Colon (tissue), 2 donors: Measurements from ENCODE around the gene POFUT2.

Experiments used
- FAIRE-seq: peaks from 2 replicates; lab custom pipeline; 2012; peaks lifted over from hg19 to GRCh38; lab: Jason Lieb, UNC
- donor health status: control.
- donor health status: control.

Gene POFUT2

GRCh38 chr21:45287438-45288391, at the start of gene POFUT2:
TSS of gene POFUT2 (minus strand) at chr21:45287895. CDS start at chr21:45287871, 24 bp downstream.
- no peak for FAIRE-seq

- FAIRE-seq: no peak
These were observed 49.2 kb upstream of the POFUT2 start for GRCh38 chr21:45336870-45337269.

GRCh38 chr21:45336535-45336810, 48.8 kb upstream of the POFUT2 start:
- FAIRE-seq: no peak

GRCh38 chr21:45335761-45336534, 48.3 kb upstream of the POFUT2 start:
- no peak for FAIRE-seq

DNA sequence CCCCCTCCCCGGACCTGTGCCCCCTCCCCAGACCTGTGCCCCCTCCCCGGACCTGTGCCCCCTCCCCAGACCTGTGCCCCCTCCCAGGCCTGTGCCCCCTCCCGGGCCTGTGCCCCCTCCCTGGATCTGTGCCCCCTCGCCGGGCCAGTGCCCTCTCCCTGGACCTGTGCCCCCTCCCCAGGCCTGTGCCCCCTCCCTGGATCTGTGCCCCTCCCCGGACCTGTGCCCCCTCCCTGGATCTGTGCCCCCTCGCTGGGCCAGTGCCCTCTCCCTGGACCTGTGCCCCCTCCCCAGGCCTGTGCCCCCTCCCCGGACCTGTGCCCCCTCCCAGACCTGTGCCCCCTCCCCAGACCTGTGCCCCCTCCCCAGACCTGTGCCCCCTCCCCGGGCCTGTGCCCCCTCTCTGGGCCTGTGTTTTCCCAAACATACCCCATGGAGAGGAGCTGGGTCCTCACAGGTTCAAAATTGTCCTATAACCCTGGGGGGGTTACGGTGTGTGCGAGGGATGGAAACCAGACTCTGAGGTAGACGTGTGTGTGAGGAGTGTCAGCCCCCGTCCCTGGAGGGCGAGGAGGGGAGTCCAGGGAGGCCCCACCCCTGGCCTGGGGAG, 47.6 kb upstream of the POFUT2 start:
- FAIRE-seq: no peak

- FAIRE-seq: no peak
These were observed 46.9 kb upstream of the POFUT2 start for GRCh38 chr21:45334591-45335081.

- FAIRE-seq: no peak
These were observed 46.4 kb upstream of the POFUT2 start for GRCh38 chr21:45334134-45334533.

GRCh38 chr21:45333583-45334121, 46.0 kb upstream of the POFUT2 start:
- FAIRE-seq: no peak

- FAIRE-seq: no peak
These were observed 45.4 kb upstream of the POFUT2 start for GRCh38 chr21:45332981-45333582.

- FAIRE-seq: no peak
These were observed 44.7 kb upstream of the POFUT2 start for GRCh38 chr21:45332415-45332814.

DNA sequence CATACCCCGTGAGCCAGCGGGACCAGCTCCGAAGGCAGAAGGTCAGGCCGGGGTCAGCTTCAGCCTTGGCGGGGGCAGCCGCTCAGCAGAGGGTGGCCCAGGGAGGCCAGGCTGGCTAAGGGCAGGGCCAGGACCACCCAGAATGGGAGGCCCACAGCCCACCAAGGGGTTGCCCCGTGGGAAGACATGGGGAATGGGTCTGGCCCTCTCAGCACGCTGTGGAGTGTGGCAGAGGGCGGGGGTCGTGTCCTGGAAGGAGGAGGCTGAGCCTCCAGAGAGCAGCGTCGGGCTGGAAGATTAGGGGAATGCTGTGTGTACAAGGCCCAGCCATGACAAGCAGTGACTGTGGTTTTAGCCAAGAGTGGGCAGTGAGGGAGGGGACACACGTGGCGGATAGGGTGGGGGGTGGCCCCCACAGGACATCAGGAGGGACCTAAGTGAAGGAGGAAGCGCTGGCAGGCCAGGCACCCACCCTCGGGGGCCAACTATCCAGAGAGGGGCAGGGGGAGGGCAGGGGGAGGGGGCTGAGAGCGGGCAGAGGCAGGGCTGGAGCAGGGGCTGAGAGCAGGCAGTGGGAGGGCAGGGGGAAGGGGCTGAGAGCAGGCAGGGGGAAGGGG, 43.9 kb upstream of the POFUT2 start:
- no peak for FAIRE-seq

DNA sequence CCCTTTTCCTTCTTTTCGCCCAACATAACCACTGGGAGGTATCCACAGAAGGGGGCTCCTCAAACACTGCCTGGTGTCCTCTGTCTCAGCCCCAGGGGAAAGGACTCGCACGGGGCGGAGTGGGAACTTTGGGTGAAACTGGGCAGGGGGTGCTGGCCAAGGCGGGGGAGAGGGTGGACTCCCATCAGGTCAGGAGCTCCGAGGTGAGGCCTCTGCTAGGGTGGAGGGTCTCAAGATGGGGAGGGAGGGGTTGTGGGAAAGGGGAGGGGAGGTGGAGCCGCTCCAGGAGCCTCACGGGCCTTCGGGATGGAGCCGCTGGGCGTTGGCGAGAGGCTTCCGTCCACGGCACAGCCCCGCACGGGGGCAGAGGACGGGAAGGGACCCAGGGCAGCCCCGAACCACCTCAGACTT, 43.2 kb upstream of the POFUT2 start:
- FAIRE-seq: no peak

DNA sequence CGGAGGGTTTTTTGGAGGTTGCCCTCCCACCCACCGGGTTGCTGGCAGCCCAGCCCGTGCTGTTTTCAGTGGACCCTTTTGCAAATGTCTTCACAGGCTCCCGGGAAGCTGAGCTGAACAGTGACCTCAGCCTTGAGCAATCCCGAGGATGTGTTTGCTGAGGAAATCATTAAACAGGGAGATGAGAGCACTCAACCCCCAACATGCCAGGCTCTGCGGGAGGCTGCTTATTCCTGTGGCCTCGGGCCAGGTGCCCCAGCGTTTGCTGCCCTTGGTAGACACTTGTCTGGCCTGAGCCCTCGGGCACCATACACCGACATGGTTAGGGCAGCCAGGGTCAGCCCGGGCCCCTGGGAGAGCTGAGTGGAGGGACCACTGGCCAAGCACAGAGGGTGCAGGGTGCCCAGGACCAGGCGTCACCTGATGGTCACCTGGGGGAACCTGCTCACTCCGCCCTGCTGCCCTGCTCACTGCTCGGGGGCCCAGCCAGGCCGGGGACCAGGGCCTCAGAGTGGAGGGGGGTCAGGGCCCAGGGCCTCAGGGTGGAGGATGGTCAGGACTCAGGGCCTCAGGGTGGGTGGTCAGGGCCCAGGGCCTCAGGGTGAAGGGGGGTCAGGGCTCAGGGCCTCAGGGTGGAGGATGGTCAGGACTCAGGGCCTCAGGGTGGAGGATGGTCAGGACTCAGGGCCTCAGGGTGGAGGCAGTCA, 42.5 kb upstream of the POFUT2 start:
- FAIRE-seq: no peak

- no peak for FAIRE-seq
These were observed 41.8 kb upstream of the POFUT2 start for GRCh38 chr21:45329261-45330074.

- no peak for FAIRE-seq
These were observed 40.8 kb upstream of the POFUT2 start for GRCh38 chr21:45328198-45329091.

GRCh38 chr21:45327441-45328197, 39.9 kb upstream of the POFUT2 start:
- no peak for FAIRE-seq

DNA sequence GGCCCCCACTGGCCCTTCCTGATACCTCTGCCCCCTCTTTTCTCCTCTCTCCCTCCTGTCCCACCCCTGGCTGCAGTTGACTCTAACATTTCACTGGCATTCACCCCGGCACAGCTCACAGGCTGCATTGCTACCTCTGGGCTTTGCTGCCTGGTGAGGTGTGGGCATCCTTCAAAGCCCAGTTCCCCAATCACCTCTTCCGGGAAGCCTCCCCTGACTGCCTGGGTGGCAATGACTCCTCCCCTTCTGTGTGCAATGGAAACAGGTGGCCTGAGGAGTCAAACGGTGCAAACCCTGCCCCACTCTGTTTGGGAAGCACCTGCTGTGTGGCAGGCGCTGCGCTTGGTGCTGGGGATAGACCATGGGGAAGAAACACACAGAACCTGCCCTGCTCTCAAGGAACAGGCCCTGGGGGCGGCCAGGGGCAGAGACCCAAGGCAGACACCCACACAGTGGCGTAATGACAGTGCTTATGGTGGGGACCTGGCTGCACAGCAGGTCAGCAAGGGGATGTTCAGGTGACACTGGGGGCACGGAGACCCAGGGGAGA, 39.3 kb upstream of the POFUT2 start:
- no peak for FAIRE-seq
